ENCODE results near the gene ACD. TPM values are rescaled to one million over a fixed set of nuclear protein-coding genes. Genes with fewer than 3 reads are reported as not detected.
A peak's percentile ranks its signal among the peaks of the same experiment; 100 is the strongest.

The ACD gene
- total RNA-seq, 1 donor from 2014 or later = 33.3 TPM

GRCh38 chr16:67667817-67668494 is 7.9 kb upstream of the ACD start:
- Mint-ChIP-seq H3K27me3 (ENCODE audit: unreplicated experiment) (peaks cover 22% of the 10 kb centered on the region), H3K36me3 (ENCODE audit: unreplicated experiment) (no peaks in the 10 kb centered on the region), H3K4me3 (ENCODE audit: unreplicated experiment) (peak overlapping the region; percentile 92), H3K9me3 (ENCODE audit: unreplicated experiment) (peaks cover 10% of the 10 kb centered on the region), H3K4me1 (ENCODE audit: low read depth, unreplicated experiment) (peaks cover 27% of the 10 kb centered on the region), H3K27ac (ENCODE audit: unreplicated experiment) (peak overlapping the region; percentile 96)
- peak; percentile 81 for TF ChIP-seq CTCF (IDR thresholded peaks at IDR 0.05; ENCODE audit: partially characterized antibody, unreplicated experiment)
- DNase-seq = peak; percentile 87

DNA sequence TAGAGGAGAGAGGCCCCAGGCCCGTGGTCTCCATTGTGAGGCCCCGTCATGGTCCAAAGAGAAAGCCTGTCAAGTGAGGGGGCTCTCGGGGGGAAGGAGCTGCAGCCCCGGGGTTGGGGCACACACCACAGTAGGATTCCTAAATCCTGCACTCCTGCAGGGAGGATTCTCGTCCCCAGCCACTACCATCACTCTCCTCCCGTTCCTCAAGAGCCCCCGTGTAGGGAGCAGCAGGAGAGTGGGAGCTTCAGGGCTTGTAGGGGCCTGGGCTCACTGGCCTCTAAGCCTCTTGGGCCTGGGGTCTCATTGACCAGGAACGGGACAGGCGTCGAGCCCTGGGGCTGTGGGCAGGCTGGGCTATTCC is 7.4 kb upstream of the ACD start:
- Mint-ChIP-seq H3K27ac (ENCODE audit: unreplicated experiment) (peak overlapping the region; percentile 96), H3K4me1 (ENCODE audit: low read depth, unreplicated experiment) (peaks cover 27% of the 10 kb centered on the region), H3K9me3 (ENCODE audit: unreplicated experiment) (peaks cover 8% of the 10 kb centered on the region), H3K27me3 (ENCODE audit: unreplicated experiment) (peaks cover 22% of the 10 kb centered on the region), H3K36me3 (ENCODE audit: unreplicated experiment) (no peaks in the 10 kb centered on the region), H3K4me3 (ENCODE audit: unreplicated experiment) (peak overlapping the region; percentile 92)
- TF ChIP-seq CTCF (IDR thresholded peaks at IDR 0.05; ENCODE audit: partially characterized antibody, unreplicated experiment) = no peak
- DNase-seq = no peak

GRCh38 chr16:67666559-67667452 is 6.7 kb upstream of the ACD start, which contains the start of the genes C16orf86 and ENKD1:
Gene C16orf86 (plus strand): TSS chr16:67666814. CDS start chr16:67666971, 157 bp downstream.
Gene ENKD1 (minus strand): TSS chr16:67666750. CDS start chr16:67666442, 308 bp downstream.
- H3K4me1 Mint-ChIP-seq (ENCODE audit: low read depth, unreplicated experiment) = peaks cover 27% of the 10 kb centered on the region
- H3K9me3 Mint-ChIP-seq (ENCODE audit: unreplicated experiment) = peaks cover 11% of the 10 kb centered on the region
- peak; percentile 93 for DNase-seq
- no peaks in the 10 kb centered on the region for H3K36me3 Mint-ChIP-seq (ENCODE audit: unreplicated experiment)
- no peak for TF ChIP-seq CTCF (IDR thresholded peaks at IDR 0.05; ENCODE audit: partially characterized antibody, unreplicated experiment)
- peak within 1 kb of the TSS; percentile 92 for H3K4me3 Mint-ChIP-seq (ENCODE audit: unreplicated experiment)
- peak within 1 kb of the TSS; percentile 96 for H3K27ac Mint-ChIP-seq (ENCODE audit: unreplicated experiment)
- peaks cover 25% of the 10 kb centered on the region for H3K27me3 Mint-ChIP-seq (ENCODE audit: unreplicated experiment)

DNA sequence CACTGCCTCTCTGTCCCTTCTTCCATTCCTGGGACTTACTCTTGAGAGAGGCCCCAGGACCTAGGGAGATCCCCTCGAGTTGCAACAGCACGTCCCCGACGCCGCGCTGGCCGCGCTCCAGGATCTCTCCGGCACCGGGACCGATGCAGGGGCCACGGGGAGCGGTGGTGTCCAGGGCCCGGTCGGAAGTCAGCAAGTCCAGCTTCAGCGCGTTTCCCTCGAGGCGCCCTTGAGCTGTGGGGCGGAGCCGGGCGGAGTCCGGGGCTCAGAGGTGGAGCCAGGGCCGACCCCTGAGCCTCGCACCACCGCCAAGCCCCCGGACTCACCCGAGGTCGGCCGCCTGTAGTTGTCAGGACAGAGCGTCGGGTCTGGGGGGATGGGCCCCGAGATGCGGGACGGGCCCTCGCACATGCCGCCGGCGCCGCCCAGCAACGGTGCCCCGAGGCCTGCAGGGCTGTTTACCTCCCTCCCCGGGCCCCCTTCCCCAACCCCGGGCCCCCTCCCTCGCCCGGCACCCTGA is 6.0 kb upstream of the ACD start:
- peak overlapping the region; percentile 76 for H3K4me3 Mint-ChIP-seq (ENCODE audit: unreplicated experiment)
- TF ChIP-seq CTCF (IDR thresholded peaks at IDR 0.05; ENCODE audit: partially characterized antibody, unreplicated experiment) = no peak
- peaks cover 27% of the 10 kb centered on the region for H3K4me1 Mint-ChIP-seq (ENCODE audit: low read depth, unreplicated experiment)
- H3K9me3 Mint-ChIP-seq (ENCODE audit: unreplicated experiment) = peaks cover 12% of the 10 kb centered on the region
- no peak overlapping the region for H3K27ac Mint-ChIP-seq (ENCODE audit: unreplicated experiment)
- no peaks in the 10 kb centered on the region for H3K36me3 Mint-ChIP-seq (ENCODE audit: unreplicated experiment)
- DNase-seq = peak; percentile 82
- peaks cover 27% of the 10 kb centered on the region for H3K27me3 Mint-ChIP-seq (ENCODE audit: unreplicated experiment)
